Common myeloid progenitor, CD34-positive (primary cell): ENCODE results near the gene RACK1.
"Not testable (repeated sequence)": the region's sequence is repeated elsewhere in the genome, so short reads cannot be mapped to it uniquely, and the experiment has no call there.

Experiments used
- CTCF ChIA-PET: fragments of 350-600 bp; sonication (Branson Sonifier 250); formaldehyde crosslinking; loops from one replicate; lab custom pipeline; 2021; ENCODE audit warnings: antibody characterized with exemption; lab: Charles Lee
- POLR2A ChIA-PET: fragments of 350-600 bp; sonication (Branson Sonifier 250); formaldehyde crosslinking; loops from one replicate; lab custom pipeline; 2021; ENCODE audit warnings: antibody characterized with exemption; lab: Charles Lee
- DNase-seq, 3 donors: peaks; one replicate each; pipeline versions ENCODE4 v3.0.0 to v3.0.0-alpha.2; 2013
- H3K27ac ChIP-seq, 2 experiments: 1 replicate in 1 of 2; 2 replicates in 1 of 2; pipeline ENCODE4 v1.7.0; 2013; ENCODE audit warnings: inconsistent platforms in 2 of 2, low read length in 2 of 2, mild to moderate bottlenecking in 2 of 2, low read depth in 1 of 2, moderate library complexity in 1 of 2; ENCODE audit not compliant: severe bottlenecking in 2 of 2, insufficient read depth in 1 of 2, poor library complexity in 1 of 2
- H3K27me3 ChIP-seq, 5 experiments: replicated peaks in 2 of 5; 1 replicate in 3 of 5; 2 replicates in 2 of 5; pipeline versions ENCODE4 v1.6.1 to v1.7.0; 2013; ENCODE audit warnings: low read length in 4 of 5, mild to moderate bottlenecking in 2 of 5, moderate library complexity in 2 of 5, inconsistent platforms in 1 of 5; ENCODE audit not compliant: insufficient read depth in 5 of 5, control insufficient read depth in 4 of 5
- H3K36me3 ChIP-seq, 4 experiments: 1 replicate in 2 of 4; 2 replicates in 2 of 4; pipeline versions ENCODE4 v1.6.1 to v1.7.0; 2013; ENCODE audit warnings: low read length in 3 of 4, control low read depth in 1 of 4, mild to moderate bottlenecking in 1 of 4; ENCODE audit not compliant: control insufficient read depth in 4 of 4, insufficient read depth in 4 of 4
- H3K4me1 ChIP-seq, 4 experiments: 1 replicate in 3 of 4; 2 replicates in 1 of 4; pipeline versions ENCODE4 v1.6.1 to v1.7.1; 2013; ENCODE audit warnings: low read length in 3 of 4, mild to moderate bottlenecking in 3 of 4, control low read depth in 1 of 4, inconsistent platforms in 1 of 4, moderate library complexity in 1 of 4; ENCODE audit not compliant: control insufficient read depth in 4 of 4, insufficient read depth in 4 of 4; ENCODE audit errors: control extremely low read depth in 1 of 4
- H3K4me3 ChIP-seq, 7 experiments: 1 replicate in 4 of 7; 2 replicates in 3 of 7; pipeline versions ENCODE4 v1.5.1 to v1.7.0; 2013; ENCODE audit warnings: mild to moderate bottlenecking in 7 of 7, low read length in 6 of 7, moderate library complexity in 6 of 7, inconsistent platforms in 2 of 7, low read depth in 2 of 7, control low read depth in 1 of 7; ENCODE audit not compliant: insufficient read depth in 4 of 7, control insufficient read depth in 1 of 7; ENCODE audit errors: extremely low read depth in 1 of 7
- H3K9me3 ChIP-seq, 5 experiments: 1 replicate in 4 of 5; 2 replicates in 1 of 5; pipeline versions ENCODE4 v1.6.1 to v1.7.1; 2013; ENCODE audit warnings: low read length in 4 of 5, mild to moderate bottlenecking in 2 of 5, inconsistent platforms in 1 of 5, low read depth in 1 of 5, moderate library complexity in 1 of 5; ENCODE audit not compliant: control insufficient read depth in 4 of 5, insufficient read depth in 2 of 5; ENCODE audit errors: control extremely low read depth in 1 of 5
- WGBS: methylation state at CpG from one replicate; pipeline ENCODE4 v1.1.5; 2013; ENCODE audit not compliant: insufficient coverage; 5-methylcytosine and 5-hydroxymethylcytosine counted together

The RACK1 gene

DNA sequence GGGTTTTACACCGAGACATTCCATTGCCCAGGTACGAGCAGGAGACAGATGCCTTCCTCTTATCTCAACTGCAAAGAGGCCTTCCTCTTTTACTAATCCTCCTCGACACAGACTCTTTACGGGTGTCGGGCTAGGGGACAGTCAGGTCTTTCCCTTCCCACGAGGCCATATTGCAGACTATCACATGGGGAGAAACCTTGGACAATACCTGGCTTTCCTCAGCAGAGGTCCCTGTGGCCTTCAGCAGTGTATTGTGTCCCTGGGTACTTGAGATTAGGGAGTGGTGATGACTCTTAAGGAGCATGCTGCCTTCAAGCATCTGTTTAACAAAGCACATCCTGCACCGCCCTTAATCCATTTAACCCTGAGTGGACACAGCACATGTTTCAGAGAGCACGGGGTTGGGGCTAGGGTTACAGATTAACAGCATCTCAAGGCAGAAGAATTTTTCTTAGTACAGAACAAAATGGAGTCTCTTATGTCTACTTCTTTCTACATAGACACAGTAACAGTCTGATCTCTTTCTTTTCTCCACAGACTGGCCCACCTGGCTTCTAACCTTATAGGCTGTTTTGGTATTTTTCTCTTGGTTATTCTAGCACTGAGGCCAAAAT is 23.7 kb upstream of the RACK1 start:
- H3K27me3 ChIP-seq, DNase-seq, POLR2A ChIA-PET, H3K4me3 ChIP-seq, H3K4me1 ChIP-seq, H3K9me3 ChIP-seq, H3K27ac ChIP-seq, CTCF ChIA-PET: not testable (repeated sequence)
- WGBS, result 91% methylated on average over 3 of the region's 8 CpGs
- peaks cover 5 to 12% (median 7%) of the 10 kb centered on the region in 4 experiments for H3K36me3 ChIP-seq

DNA sequence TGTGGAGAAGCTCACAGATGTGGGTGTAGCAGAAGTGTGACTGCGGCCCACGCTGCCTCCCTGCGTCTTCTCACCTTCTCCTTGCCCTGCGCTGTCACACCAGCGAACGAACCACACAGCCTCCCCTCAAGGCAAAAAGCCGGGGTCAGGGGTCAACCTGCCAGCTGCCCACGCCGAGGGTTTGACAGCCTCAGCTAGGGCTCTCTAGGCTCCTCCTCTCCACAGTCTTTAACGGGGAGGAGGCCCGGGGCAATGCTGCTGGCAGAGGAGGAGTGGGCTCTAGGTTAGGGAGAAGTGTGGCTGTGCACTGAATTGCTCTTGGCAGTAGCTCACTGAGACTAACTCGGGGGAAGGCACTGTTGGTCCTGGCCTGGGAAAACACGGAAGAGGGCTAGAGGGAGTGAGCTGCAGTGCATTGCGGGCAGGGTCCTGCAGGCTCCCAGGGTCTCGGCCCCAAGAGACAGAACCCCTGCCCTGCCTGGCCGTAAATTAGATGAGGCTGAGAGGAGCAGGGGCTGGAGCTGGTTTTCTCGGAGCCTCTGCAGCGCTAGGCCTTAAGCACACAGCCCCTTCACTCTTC is 21.5 kb upstream of the RACK1 start:
- H3K4me3 ChIP-seq, result no peak overlapping the region
- DNase-seq, result no peak
- peaks cover 5 to 12% (median 7%) of the 10 kb centered on the region in 4 experiments for H3K36me3 ChIP-seq
- H3K9me3 ChIP-seq, result no peaks in the 10 kb centered on the region
- ChIA-PET CTCF (interaction anchor here (1.6 kb wide), 1 partner anchor 81 kb away, joined by 3 read pairs; no protein-coding TSS in a partner anchor), POLR2A (no interaction called here)
- H3K27ac ChIP-seq, result no peak overlapping the region
- no peaks in the 10 kb centered on the region for H3K27me3 ChIP-seq
- 93% methylated on average over 8 of the region's 18 CpGs for WGBS
- H3K4me1 ChIP-seq, result peaks cover under 1 to 11% (median 9%) of the 10 kb centered on the region in 4 experiments

DNA sequence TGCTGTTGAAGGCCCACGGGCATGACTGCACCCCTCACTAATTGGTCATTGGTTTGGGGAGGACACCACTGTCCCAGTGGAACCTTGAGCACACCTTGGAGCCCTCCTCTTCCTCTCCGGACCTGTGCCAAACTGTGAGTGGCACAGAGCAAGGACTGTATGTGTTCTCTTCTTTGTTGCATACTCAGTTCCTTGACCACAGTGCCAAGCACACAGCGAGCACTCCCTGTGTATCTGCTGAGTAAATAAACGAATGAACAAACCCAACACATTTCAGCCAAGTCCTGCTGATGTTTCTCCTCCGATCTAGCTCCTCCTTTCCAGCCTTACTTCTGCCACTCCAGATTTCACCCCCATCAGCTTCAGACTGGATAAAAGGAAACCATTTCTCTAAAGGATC is 19.9 kb upstream of the RACK1 start:
- H3K36me3 ChIP-seq, result peaks cover 5 to 12% (median 7%) of the 10 kb centered on the region in 4 experiments
- POLR2A ChIA-PET, result no interaction called here
- no peak overlapping the region for H3K27ac ChIP-seq
- no peak for DNase-seq
- no peaks in the 10 kb centered on the region for H3K27me3 ChIP-seq
- H3K4me1 ChIP-seq, result peaks cover 16 to 26% (median 24%) of the 10 kb centered on the region in 4 experiments
- H3K9me3 ChIP-seq, result no peaks in the 10 kb centered on the region
- WGBS, result 83% methylated on average over 4 of the region's 5 CpGs
- H3K4me3 ChIP-seq, result no peak overlapping the region
- CTCF ChIA-PET, result no interaction called here

DNA sequence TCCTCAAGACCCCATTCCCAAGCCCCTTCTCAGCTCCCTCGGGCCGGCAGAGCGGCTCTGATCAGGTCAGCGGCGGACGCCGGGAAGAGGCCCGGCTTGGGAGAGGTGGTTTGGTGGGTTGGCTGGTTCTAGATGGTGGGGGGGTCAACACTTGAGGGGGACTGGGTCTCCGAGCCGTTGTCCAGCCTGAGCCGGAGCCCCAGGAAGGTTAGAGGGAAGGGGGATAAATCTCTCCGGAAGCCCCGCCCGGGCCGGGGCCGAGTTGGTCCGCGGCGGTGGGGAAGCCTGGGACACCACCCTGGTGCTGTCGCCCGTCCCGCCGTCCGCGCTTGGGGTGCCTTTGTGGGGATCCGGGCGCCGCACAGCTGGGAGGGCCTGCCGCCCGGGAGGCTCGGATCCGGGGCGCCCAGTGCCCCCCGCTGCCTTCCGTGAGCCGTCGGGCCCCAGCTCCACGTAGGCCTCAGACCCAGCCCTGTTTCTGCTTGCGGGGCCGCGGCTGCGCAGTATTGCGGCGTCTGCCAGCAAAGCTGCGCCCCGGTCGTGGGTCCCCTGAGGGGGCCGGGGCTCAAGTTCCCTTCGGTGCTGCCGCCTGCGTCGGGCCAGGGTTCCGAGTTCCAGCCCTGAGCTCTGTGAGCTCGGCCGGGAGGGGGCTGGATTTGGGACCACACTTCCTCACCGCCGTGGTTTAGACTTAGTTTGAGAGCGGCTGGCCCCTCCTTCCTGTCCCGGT is 17.8 kb upstream of the RACK1 start:
- H3K4me3 ChIP-seq, result peak overlapping the region; percentile 84 to 97 (median 94)
- H3K9me3 ChIP-seq, result no peaks in the 10 kb centered on the region
- DNase-seq, result peak; percentile 87 to 93 (median 89)
- CTCF ChIA-PET, result interaction anchor here (0.7 to 3.6 kb wide), 8 partner anchors 8 to 96 kb away, joined by 3 to 23 read pairs (median 8); no protein-coding TSS in a partner anchor
- POLR2A ChIA-PET, result interaction anchor here (0.7 to 2.5 kb wide), 8 partner anchors 12 to 73 kb away, joined by 3 to 13 read pairs (median 4); partner anchors contain the start of genes RACK1 and TRIM41
- 0% methylated on average over 46 of the region's 59 CpGs for WGBS
- H3K27me3 ChIP-seq, result no peaks in the 10 kb centered on the region
- H3K36me3 ChIP-seq, result peaks cover 5 to 14% (median 11%) of the 10 kb centered on the region in 4 experiments
- H3K4me1 ChIP-seq, result peaks cover 17 to 32% (median 30%) of the 10 kb centered on the region in 4 experiments
- peak overlapping the region; percentile 96 to 98 for H3K27ac ChIP-seq

DNA sequence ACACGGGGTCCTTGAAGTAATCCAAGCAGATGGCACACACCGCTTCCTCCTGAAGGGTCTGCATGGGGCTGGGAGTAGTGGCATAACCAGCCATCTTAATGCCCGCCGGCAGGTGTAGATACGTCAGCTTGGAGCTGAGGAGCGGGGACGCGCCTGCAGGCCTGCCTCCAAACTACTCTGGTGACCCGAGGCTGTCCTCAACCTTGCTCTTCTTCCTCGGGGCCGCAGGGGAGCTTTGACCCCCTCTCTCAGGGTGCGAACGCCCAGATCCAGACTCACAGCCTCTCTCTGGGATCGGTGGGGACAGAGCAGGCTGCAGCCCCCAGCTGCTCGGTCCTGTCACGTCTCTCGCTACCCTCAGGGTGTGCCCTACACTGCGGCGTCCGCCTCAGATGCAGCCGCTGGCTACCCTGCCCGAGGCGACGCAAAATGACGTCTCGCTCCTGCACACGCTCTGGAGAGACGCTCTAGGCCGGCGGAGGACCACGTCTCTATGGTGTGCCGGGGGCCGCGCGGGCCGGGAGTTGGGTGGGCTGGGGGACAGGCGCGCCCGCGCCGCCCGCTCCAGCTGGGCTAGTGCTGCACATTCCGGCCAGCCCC is 17.1 kb upstream of the RACK1 start, which contains the start of gene TRIM52:
Gene TRIM52 (minus strand): TSS at position 424 of the 600 bp plus-strand sequence. CDS start 330 bp downstream, at position 94.
- Histone ChIP-seq H3K4me1 (peaks cover 17 to 32% (median 30%) of the 10 kb centered on the region in 4 experiments), H3K36me3 (peaks cover 5 to 19% (median 14%) of the 10 kb centered on the region in 4 experiments), H3K27ac (peak within 1 kb of the TSS; percentile 96 to 98), H3K4me3 (peak within 1 kb of the TSS; percentile 84 to 97 (median 94)), H3K9me3 (no peaks in the 10 kb centered on the region), H3K27me3 (no peaks in the 10 kb centered on the region)
- ChIA-PET POLR2A (interaction anchor here (0.6 to 2.5 kb wide), 8 partner anchors 8 to 72 kb away, joined by 3 to 13 read pairs (median 4); partner anchors contain the start of genes RACK1 and TRIM41), CTCF (interaction anchor here (0.7 to 3.6 kb wide), 7 partner anchors 9 to 95 kb away, joined by 3 to 23 read pairs (median 11); no protein-coding TSS in a partner anchor)
- WGBS, result 0% methylated on average over 36 of the region's 43 CpGs
- DNase-seq, result peak; percentile 95 to 98 (median 97)

- Histone ChIP-seq H3K27me3 (no peaks in the 10 kb centered on the region), H3K4me3 (peak overlapping the region; percentile 84 to 97 (median 94)), H3K4me1 (peaks cover 17 to 32% (median 30%) of the 10 kb centered on the region in 4 experiments), H3K36me3 (peaks cover 5 to 24% (median 17%) of the 10 kb centered on the region in 4 experiments), H3K9me3 (no peaks in the 10 kb centered on the region), H3K27ac (peak overlapping the region; percentile 96 to 98)
- DNase-seq, result no peak
- ChIA-PET POLR2A (interaction anchor here (0.6 to 2.5 kb wide), 9 partner anchors 8 to 72 kb away, joined by 3 to 13 read pairs (median 3); partner anchors contain the start of genes RACK1 and TRIM41), CTCF (interaction anchor here (0.7 to 3.6 kb wide), 6 partner anchors 10 to 75 kb away, joined by 3 to 23 read pairs (median 12); partner anchors contain the start of gene RACK1)
- WGBS, result 3% methylated on average over 26 of the region's 26 CpGs
Observed at GRCh38 chr5:181259974-181260719, 16.4 kb upstream of the RACK1 start.
